Measurements from ENCODE around the gene GOLGA2.

GOLGA2 gene

DNA sequence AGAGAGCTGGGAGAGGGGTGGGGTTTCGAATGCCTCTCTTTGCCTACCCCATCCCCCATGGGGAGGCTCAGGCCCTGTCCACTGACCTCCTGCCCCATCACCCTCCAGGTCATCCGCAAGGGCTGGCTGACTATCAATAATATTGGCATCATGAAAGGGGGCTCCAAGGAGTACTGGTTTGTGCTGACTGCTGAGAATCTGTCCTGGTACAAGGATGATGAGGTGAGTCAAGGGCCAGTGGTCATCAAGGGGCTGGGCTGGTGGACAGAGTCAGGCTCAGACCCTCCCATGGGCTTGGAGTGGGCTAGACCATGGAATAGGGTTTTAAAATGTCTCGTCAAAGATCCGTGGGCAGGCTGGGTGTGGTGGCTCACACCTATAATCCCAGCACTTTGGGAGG is 33.7 kb downstream of the GOLGA2 start:
- no peak for ATAC-seq
- no peak for TF ChIP-seq BACH2 (CRISPR knock-in tag; IDR thresholded peaks at IDR 0.05; ENCODE audit: borderline replicate concordance)
- TF ChIP-seq RARB (CRISPR knock-in tag; IDR thresholded peaks at IDR 0.05), result no peak
- TF ChIP-seq, protein P1, sequence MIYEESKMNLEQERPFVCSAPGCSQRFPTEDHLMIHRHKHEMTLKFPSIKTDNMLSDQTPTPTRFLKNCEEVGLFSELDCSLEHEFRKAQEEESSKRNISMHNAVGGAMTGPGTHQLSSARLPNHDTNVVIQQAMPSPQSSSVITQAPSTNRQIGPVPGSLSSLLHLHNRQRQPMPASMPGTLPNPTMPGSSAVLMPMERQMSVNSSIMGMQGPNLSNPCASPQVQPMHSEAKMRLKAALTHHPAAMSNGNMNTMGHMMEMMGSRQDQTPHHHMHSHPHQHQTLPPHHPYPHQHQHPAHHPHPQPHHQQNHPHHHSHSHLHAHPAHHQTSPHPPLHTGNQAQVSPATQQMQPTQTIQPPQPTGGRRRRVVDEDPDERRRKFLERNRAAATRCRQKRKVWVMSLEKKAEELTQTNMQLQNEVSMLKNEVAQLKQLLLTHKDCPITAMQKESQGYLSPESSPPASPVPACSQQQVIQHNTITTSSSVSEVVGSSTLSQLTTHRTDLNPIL (CRISPR knock-in tag; IDR thresholded peaks at IDR 0.05; ENCODE audit: low read depth), result no peak
- no peak for TF ChIP-seq SNAI2 (CRISPR knock-in tag; IDR thresholded peaks at IDR 0.05)
- no peak for TF ChIP-seq ZNF8 (CRISPR knock-in tag; IDR thresholded peaks at IDR 0.05)
- TF ChIP-seq ZFP30 (CRISPR knock-in tag; IDR thresholded peaks at IDR 0.05), result no peak
- TF ChIP-seq TCF4 (CRISPR knock-in tag; IDR thresholded peaks at IDR 0.05; ENCODE audit: borderline replicate concordance), result no peak
- no peak for TF ChIP-seq TOX (CRISPR knock-in tag; IDR thresholded peaks at IDR 0.05; ENCODE audit: borderline replicate concordance)
- no peak for TF ChIP-seq ARNTL (CRISPR knock-in tag; IDR thresholded peaks at IDR 0.05; ENCODE audit: borderline replicate concordance, low read depth)
- TF ChIP-seq ESRRG (CRISPR knock-in tag; IDR thresholded peaks at IDR 0.05), result no peak
- no peak for TF ChIP-seq OSR1 (CRISPR knock-in tag; IDR thresholded peaks at IDR 0.05)
- TF ChIP-seq ZNF565 (CRISPR knock-in tag; conservative IDR thresholded peaks at IDR 0.05; ENCODE audit: low read depth), result no peak
- TF ChIP-seq, protein P2, sequence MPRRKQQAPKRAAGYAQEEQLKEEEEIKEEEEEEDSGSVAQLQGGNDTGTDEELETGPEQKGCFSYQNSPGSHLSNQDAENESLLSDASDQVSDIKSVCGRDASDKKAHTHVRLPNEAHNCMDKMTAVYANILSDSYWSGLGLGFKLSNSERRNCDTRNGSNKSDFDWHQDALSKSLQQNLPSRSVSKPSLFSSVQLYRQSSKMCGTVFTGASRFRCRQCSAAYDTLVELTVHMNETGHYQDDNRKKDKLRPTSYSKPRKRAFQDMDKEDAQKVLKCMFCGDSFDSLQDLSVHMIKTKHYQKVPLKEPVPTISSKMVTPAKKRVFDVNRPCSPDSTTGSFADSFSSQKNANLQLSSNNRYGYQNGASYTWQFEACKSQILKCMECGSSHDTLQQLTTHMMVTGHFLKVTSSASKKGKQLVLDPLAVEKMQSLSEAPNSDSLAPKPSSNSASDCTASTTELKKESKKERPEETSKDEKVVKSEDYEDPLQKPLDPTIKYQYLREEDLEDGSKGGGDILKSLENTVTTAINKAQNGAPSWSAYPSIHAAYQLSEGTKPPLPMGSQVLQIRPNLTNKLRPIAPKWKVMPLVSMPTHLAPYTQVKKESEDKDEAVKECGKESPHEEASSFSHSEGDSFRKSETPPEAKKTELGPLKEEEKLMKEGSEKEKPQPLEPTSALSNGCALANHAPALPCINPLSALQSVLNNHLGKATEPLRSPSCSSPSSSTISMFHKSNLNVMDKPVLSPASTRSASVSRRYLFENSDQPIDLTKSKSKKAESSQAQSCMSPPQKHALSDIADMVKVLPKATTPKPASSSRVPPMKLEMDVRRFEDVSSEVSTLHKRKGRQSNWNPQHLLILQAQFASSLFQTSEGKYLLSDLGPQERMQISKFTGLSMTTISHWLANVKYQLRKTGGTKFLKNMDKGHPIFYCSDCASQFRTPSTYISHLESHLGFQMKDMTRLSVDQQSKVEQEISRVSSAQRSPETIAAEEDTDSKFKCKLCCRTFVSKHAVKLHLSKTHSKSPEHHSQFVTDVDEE (CRISPR knock-in tag; IDR thresholded peaks at IDR 0.05), result no peak
- TF ChIP-seq, protein P3, sequence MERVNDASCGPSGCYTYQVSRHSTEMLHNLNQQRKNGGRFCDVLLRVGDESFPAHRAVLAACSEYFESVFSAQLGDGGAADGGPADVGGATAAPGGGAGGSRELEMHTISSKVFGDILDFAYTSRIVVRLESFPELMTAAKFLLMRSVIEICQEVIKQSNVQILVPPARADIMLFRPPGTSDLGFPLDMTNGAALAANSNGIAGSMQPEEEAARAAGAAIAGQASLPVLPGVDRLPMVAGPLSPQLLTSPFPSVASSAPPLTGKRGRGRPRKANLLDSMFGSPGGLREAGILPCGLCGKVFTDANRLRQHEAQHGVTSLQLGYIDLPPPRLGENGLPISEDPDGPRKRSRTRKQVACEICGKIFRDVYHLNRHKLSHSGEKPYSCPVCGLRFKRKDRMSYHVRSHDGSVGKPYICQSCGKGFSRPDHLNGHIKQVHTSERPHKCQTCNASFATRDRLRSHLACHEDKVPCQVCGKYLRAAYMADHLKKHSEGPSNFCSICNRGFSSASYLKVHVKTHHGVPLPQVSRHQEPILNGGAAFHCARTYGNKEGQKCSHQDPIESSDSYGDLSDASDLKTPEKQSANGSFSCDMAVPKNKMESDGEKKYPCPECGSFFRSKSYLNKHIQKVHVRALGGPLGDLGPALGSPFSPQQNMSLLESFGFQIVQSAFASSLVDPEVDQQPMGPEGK (CRISPR knock-in tag; IDR thresholded peaks at IDR 0.05; ENCODE audit: borderline replicate concordance), result no peak
- no peak for TF ChIP-seq ZNF70 (CRISPR knock-in tag; IDR thresholded peaks at IDR 0.05)
- no peak for TF ChIP-seq GLIS3 (CRISPR knock-in tag; IDR thresholded peaks at IDR 0.05)
- TF ChIP-seq, protein P4, sequence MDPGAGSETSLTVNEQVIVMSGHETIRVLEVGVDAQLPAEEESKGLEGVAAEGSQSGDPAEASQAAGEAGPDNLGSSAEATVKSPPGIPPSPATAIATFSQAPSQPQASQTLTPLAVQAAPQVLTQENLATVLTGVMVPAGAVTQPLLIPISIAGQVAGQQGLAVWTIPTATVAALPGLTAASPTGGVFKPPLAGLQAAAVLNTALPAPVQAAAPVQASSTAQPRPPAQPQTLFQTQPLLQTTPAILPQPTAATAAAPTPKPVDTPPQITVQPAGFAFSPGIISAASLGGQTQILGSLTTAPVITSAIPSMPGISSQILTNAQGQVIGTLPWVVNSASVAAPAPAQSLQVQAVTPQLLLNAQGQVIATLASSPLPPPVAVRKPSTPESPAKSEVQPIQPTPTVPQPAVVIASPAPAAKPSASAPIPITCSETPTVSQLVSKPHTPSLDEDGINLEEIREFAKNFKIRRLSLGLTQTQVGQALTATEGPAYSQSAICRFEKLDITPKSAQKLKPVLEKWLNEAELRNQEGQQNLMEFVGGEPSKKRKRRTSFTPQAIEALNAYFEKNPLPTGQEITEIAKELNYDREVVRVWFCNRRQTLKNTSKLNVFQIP (CRISPR knock-in tag; IDR thresholded peaks at IDR 0.05; ENCODE audit: borderline replicate concordance, low read depth), result no peak
- TF ChIP-seq ZFP3 (CRISPR knock-in tag; IDR thresholded peaks at IDR 0.05), result no peak
- TF ChIP-seq ISL1 (CRISPR knock-in tag; IDR thresholded peaks at IDR 0.05), result no peak
- no peak for TF ChIP-seq CSDC2 (CRISPR knock-in tag; IDR thresholded peaks at IDR 0.05)

DNA sequence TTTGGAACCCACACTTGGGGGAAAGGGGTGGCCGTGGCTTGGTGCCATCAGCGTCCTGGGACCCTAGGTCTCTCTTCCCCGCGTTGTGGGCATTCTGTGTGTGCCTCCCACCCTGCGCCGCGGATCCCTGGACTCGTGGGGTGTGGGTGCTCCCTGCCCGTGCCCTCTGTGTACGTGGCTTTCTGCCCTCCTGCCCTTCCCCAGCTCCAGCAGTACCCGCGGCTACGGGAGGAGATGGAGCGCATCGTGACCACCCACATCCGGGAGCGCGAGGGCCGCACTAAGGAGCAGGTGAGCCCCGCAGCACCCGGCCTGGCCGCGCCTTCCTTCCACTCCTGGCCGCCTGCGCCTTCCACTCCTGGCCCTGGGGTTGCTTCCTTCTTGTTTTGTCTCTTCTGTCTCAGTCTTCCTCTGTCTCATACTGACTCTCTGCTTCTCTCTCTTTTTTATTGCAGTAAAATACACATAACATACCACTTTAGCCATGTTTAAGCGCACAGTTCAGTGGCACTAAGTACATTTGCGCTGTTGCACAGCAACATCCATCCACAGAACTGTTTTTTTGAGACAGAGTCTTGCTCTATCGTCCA is 41.9 kb downstream of the GOLGA2 start:
- TF ChIP-seq ZC3H10 (CRISPR knock-in tag; IDR thresholded peaks at IDR 0.05) (no peak), ZFP3 (CRISPR knock-in tag; IDR thresholded peaks at IDR 0.05) (no peak), BACH2 (CRISPR knock-in tag; IDR thresholded peaks at IDR 0.05; ENCODE audit: borderline replicate concordance) (no peak), ARNTL (CRISPR knock-in tag; IDR thresholded peaks at IDR 0.05; ENCODE audit: borderline replicate concordance, low read depth) (no peak), GLIS3 (CRISPR knock-in tag; IDR thresholded peaks at IDR 0.05) (no peak)
- TF ChIP-seq, protein P3 (CRISPR knock-in tag; IDR thresholded peaks at IDR 0.05; ENCODE audit: borderline replicate concordance), result no peak
- TF ChIP-seq, protein P2 (CRISPR knock-in tag; IDR thresholded peaks at IDR 0.05), result no peak
- no peak for ATAC-seq
